SU-DHL-6 (cell line): ENCODE measurements around the gene DES.

Source experiments
- CTCF ChIP-seq: fragments of 200-600 bp; sonication (generic); IDR thresholded peaks from one replicate; pipeline ENCODE4 v1.5.1; 2017; ENCODE audit warnings: antibody characterized with exemption, mild to moderate bottlenecking, low read length, moderate library complexity; ENCODE audit not compliant: insufficient read depth, poor library complexity, severe bottlenecking
- EZH2phosphoT487 ChIP-seq: fragments of 200-600 bp; sonication (generic), shearing (Covaris generic); conservative IDR thresholded peaks from 2 replicates; pipeline ENCODE4 v1.6.1; 2018; ENCODE audit warnings: mild to moderate bottlenecking, antibody characterized with exemption, low read length, moderate library complexity, mixed read lengths

DNA sequence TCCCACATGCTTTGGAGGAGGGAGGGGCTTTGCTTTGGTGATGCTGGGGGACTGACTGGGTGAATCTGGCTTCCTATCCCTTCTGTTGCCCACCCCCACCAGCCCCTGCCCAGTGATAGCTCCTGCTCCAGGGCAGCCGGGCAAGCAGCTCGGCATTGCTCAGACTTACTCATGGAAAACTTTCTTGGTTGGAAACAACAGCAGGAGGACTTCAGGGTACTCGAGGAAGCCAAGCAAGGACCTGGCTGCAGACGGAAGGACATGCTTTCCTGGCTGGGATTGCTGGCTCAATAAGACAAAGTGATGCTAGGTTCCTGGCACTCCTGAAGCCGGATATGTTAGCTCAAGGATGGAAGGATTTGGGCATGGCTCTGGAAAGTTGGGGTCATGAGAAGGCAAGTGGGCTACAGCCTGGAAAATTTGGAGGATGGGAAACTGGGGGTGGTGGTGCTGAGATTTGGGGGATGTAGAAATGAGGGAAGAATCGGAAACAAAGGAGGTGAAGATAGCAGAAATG, 19.6 kb downstream of the DES start:
- no peak for TF ChIP-seq CTCF
- no peak for TF ChIP-seq EZH2phosphoT487
